HepG2 (cell line): Measurements from ENCODE around the gene CCDC74A. TPM values are rescaled to one million over a fixed set of nuclear protein-coding genes. Genes with fewer than 3 reads are reported as not detected.
A peak's percentile ranks its signal among the peaks of the same experiment; 100 is the strongest.

Experiments used
- EED ChIP-seq: sonication (generic); formaldehyde crosslinking; IDR thresholded peaks from 2 replicates; pipeline ENCODE4 v1.5.0; 2020; ENCODE audit warnings: mild to moderate bottlenecking, missing genetic modification reagents
- FOXA1 ChIP-seq, 2 experiments: fragments of 450-650 bp in 1 of 2; sonication (generic) in 1 of 2; formaldehyde crosslinking in 1 of 2; IDR thresholded peaks; 2 replicates each; pipeline versions ENCODE4 v1.4.0 to v1.6.1; 2016 to 2020; ENCODE audit warnings: missing genetic modification reagents in 1 of 2
- HMGA1 ChIP-seq: sonication (generic); formaldehyde crosslinking; conservative IDR thresholded peaks from 2 replicates; pipeline ENCODE4 v1.4.0; 2020; ENCODE audit warnings: missing genetic modification reagents
- HOXA3 ChIP-seq: sonication (generic); formaldehyde crosslinking; IDR thresholded peaks from 2 replicates; pipeline ENCODE4 v1.5.0; 2020; ENCODE audit warnings: missing genetic modification reagents
- HOXA7 ChIP-seq: sonication (generic); formaldehyde crosslinking; IDR thresholded peaks from 2 replicates; pipeline ENCODE4 v1.8.1; 2022; ENCODE audit warnings: mild to moderate bottlenecking, missing genetic modification reagents, moderate library complexity
- KAT2B ChIP-seq: fragments of 150-350 bp; IDR thresholded peaks from 2 replicates; pipeline ENCODE4 v1.6.1; 2014; ENCODE audit warnings: low read depth, low read length, borderline replicate concordance
- KAT7 ChIP-seq: IDR thresholded peaks from 2 replicates; pipeline ENCODE4 v1.6.1; 2018; ENCODE audit warnings: borderline replicate concordance, missing compliant biosample characterization
- MEF2D ChIP-seq: sonication (generic); formaldehyde crosslinking; IDR thresholded peaks from 2 replicates; pipeline ENCODE4 v1.5.1; 2020; ENCODE audit warnings: mild to moderate bottlenecking, missing genetic modification reagents
- NFYC ChIP-seq: IDR thresholded peaks from 2 replicates; pipeline ENCODE4 v1.6.1; 2016; ENCODE audit warnings: missing genetic modification reagents, missing compliant biosample characterization
- NONO ChIP-seq, 2 experiments: fragments of 450-650 bp in 1 of 2; sonication (generic) in 1 of 2; formaldehyde crosslinking in 1 of 2; IDR thresholded peaks in 1 of 2; conservative IDR thresholded peaks in 1 of 2; 2 replicates each; pipeline versions ENCODE4 v1.6.1 to v1.8.0; 2017 to 2022; ENCODE audit warnings: mild to moderate bottlenecking in 1 of 2, missing genetic modification reagents in 1 of 2, moderate library complexity in 1 of 2
- TBX3 ChIP-seq: fragments of 450-650 bp; IDR thresholded peaks from 2 replicates; pipeline ENCODE4 v1.6.1; 2017; ENCODE audit warnings: antibody characterized with exemption, mild to moderate bottlenecking, inconsistent platforms, borderline replicate concordance
- ZFP90 ChIP-seq: sonication (generic); formaldehyde crosslinking; IDR thresholded peaks from 2 replicates; pipeline ENCODE4 v1.8.0; 2022; ENCODE audit warnings: missing genetic modification reagents, mild to moderate bottlenecking, inconsistent platforms, borderline replicate concordance
- ZFY ChIP-seq: sonication (generic); formaldehyde crosslinking; IDR thresholded peaks from 2 replicates; pipeline ENCODE4 v1.4.0; 2020; ENCODE audit warnings: missing genetic modification reagents
- ZMAT3 ChIP-seq: sonication (generic); formaldehyde crosslinking; conservative IDR thresholded peaks from 2 replicates; pipeline ENCODE4 v1.7.0; 2021; ENCODE audit warnings: missing genetic modification reagents
- ZNF335 ChIP-seq: sonication (generic); formaldehyde crosslinking; IDR thresholded peaks from 2 replicates; pipeline ENCODE4 v1.4.0; 2020; ENCODE audit warnings: missing genetic modification reagents
- ZNF367 ChIP-seq: sonication (generic); formaldehyde crosslinking; IDR thresholded peaks from 2 replicates; pipeline ENCODE4 v1.4.0; 2020; ENCODE audit warnings: missing genetic modification reagents, borderline replicate concordance
- ZNF672 ChIP-seq: sonication (generic); formaldehyde crosslinking; IDR thresholded peaks from 2 replicates; pipeline ENCODE4 v1.8.1; 2022; ENCODE audit warnings: missing genetic modification reagents
- ZSCAN21 ChIP-seq: sonication (generic); formaldehyde crosslinking; IDR thresholded peaks from 2 replicates; pipeline ENCODE4 v1.8.0; 2022; ENCODE audit warnings: mild to moderate bottlenecking, missing genetic modification reagents, moderate library complexity, borderline replicate concordance
- polyA plus RNA-seq, 8 experiments: library from polyadenylated mRNA; depleted of rRNA in 3 of 8; stranded (reverse) in 7 of 8; unstranded in 1 of 8; fragments of >200 nt; fragmentation: Illumina TruSeq in 4 of 8; extraction: Trizol in 4 of 8; gene quantifications; 2 replicates each; pipeline versions ENCODE4 v1.2.1 to v1.2.3, GENCODE V29; 2011 to 2016; ENCODE audit warnings: low read depth in 4 of 8, missing spikeins in 1 of 8, mixed read lengths in 1 of 8; ENCODE audit not compliant: insufficient read depth in 1 of 8
- total RNA-seq, 5 experiments: library from RNA; depleted of rRNA; stranded (reverse); fragments of >200 nt; fragmentation: Illumina TruSeq; extraction: Trizol; gene quantifications; 2 replicates each; pipeline ENCODE4 v1.2.3, GENCODE V29; 2016; ENCODE audit warnings: low read depth in 1 of 5
- TF ChIP-seq, protein P1 (sequence below): sonication (generic); formaldehyde crosslinking; IDR thresholded peaks from 2 replicates; pipeline ENCODE4 v1.8.0; 2022; ENCODE audit warnings: missing genetic modification reagents, low read depth, mild to moderate bottlenecking, borderline replicate concordance
- TF ChIP-seq, protein P2 (sequence below): sonication (generic); formaldehyde crosslinking; IDR thresholded peaks from 2 replicates; pipeline ENCODE4 v1.4.0; 2020; ENCODE audit warnings: missing genetic modification reagents, low read depth, mild to moderate bottlenecking, borderline replicate concordance
- TF ChIP-seq, protein P3 (sequence below): sonication (generic); formaldehyde crosslinking; IDR thresholded peaks from 2 replicates; pipeline ENCODE4 v1.8.0; 2022; ENCODE audit warnings: missing genetic modification reagents, mild to moderate bottlenecking, inconsistent platforms, borderline replicate concordance
- TF ChIP-seq, protein P4 (sequence below): sonication (generic); formaldehyde crosslinking; IDR thresholded peaks from 2 replicates; pipeline ENCODE4 v1.8.1; 2023; ENCODE audit warnings: mild to moderate bottlenecking, moderate library complexity, missing genetic modification reagents
- TF ChIP-seq, protein P5 (sequence below): sonication (generic); formaldehyde crosslinking; IDR thresholded peaks from 2 replicates; pipeline ENCODE4 v1.8.0; 2022; ENCODE audit warnings: missing genetic modification reagents, mild to moderate bottlenecking, moderate library complexity, borderline replicate concordance

The CCDC74A gene
- total and polyA plus RNA-seq, 2 of the 13 experiments (the other 11 are each of a cell fraction or from before 2014, with no cell fraction given), result 0.15 to 0.17 TPM

DNA sequence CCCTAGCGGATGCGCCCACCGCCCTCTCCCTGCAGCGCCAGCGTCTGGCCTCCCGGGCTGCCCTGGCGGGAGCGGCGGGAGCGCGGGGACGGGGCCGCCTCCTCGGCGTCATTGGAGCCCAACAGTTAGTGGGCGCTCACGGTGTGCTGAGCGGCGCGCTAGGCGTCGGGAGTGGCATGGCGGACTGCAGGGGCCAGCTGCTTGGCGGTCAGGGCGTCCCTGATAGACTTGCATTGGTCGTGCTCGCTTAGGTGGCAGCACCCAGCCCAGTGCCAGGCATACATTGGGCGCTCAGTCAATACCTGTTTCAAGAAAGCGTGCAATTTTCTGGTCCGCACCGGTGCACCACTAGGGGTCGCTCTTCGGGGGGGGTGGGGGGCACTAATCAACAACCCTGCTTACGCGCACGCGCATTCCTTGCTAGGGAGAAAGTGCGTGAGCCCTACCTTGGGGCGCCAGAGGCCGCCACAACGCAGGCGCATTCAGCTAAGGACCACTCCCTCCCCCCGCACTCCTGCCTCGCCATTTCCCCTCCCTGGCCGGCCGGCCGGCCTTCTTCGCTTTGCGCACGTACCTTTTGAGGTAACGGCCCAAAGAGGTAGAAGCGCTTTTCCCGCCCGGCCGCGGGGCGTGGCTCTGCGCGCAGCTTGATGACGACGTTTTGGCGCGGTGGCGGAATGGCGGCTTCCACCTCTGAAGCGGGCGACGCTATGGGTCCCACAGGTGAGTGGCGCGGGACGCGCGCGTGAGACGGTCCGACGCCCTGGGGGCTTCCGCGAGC, 35.1 kb upstream of the CCDC74A start (continued):
- TF ChIP-seq, protein P1, sequence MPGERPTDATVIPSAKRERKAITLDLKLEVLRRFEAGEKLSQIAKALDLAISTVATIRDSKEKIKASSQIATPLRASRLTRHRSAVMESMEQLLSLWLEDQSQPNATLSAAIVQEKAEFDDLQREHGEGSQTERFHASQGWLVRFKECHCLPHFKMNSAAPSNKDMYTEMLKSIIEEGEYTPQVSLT (CRISPR knock-in tag), result no peak; the same call in 1 of the 2 replicates
- TF ChIP-seq, protein P2, sequence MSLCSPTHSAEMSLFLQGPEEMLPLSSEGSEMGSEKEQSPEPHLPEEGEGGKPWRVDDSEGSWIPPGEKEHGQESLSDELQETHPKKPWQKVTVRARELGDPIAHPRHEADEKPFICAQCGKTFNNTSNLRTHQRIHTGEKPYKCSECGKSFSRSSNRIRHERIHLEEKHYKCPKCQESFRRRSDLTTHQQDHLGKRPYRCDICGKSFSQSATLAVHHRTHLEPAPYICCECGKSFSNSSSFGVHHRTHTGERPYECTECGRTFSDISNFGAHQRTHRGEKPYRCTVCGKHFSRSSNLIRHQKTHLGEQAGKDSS (CRISPR knock-in tag), result peak; percentile 30; the same call in 1 of the 2 replicates
- TF ChIP-seq TBX3 (no peak), ZNF367 (CRISPR knock-in tag) (0 out of 2 replicates have a peak, but pooled peaks have one; percentile 23), FOXA1 (IDR thresholded peaks at IDR 0.05) (no peak), FOXA1 (CRISPR knock-in tag; IDR thresholded peaks at IDR 0.05) (peak; percentile 56), ZFP90 (CRISPR knock-in tag) (peak; percentile 63), HMGA1 (CRISPR knock-in tag) (no peak), KAT7 (CRISPR knock-in tag) (peak; percentile 57; the same call in 1 of the 2 replicates), HOXA7 (CRISPR knock-in tag) (no peak), ZMAT3 (CRISPR knock-in tag) (peak; percentile 66; the same call in 1 of the 2 replicates), HOXA3 (CRISPR knock-in tag) (peak; percentile 95), MEF2D (CRISPR knock-in tag) (peak; percentile 69; the same call in 1 of the 2 replicates), ZSCAN21 (CRISPR knock-in tag) (peak; percentile 38; the same call in 1 of the 2 replicates), ZNF672 (CRISPR knock-in tag) (no peak), NONO (IDR thresholded peaks at IDR 0.05) (no peak), NONO (CRISPR knock-in tag; conservative IDR thresholded peaks at IDR 0.05) (peak; percentile 87), ZFY (CRISPR knock-in tag) (peak; percentile 76), EED (CRISPR knock-in tag) (0 out of 2 replicates have a peak, but pooled peaks have one; percentile 38), ZNF335 (CRISPR knock-in tag) (peak; percentile 66; the same call in 1 of the 2 replicates), KAT2B (no peak), NFYC (CRISPR knock-in tag) (0 out of 2 replicates have a peak, but pooled peaks have one; percentile 21)
- TF ChIP-seq, protein P3, sequence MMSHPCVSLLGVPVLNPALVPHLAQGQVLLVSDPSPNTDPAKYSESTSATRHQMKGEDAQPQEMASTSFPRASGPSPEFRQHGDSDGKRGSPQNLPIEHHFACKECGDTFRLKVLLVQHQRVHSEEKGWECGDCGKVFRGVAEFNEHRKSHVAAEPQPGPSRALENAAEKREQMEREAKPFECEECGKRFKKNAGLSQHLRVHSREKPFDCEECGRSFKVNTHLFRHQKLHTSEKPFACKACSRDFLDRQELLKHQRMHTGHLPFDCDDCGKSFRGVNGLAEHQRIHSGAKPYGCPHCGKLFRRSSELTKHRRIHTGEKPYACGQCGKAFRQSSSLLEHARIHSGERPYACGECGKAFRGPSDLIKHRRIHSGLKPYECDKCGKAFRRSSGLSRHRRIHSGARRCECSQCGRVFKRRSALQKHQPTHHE, result peak; percentile 64; the same call in 1 of the 2 replicates
- TF ChIP-seq, protein P4, sequence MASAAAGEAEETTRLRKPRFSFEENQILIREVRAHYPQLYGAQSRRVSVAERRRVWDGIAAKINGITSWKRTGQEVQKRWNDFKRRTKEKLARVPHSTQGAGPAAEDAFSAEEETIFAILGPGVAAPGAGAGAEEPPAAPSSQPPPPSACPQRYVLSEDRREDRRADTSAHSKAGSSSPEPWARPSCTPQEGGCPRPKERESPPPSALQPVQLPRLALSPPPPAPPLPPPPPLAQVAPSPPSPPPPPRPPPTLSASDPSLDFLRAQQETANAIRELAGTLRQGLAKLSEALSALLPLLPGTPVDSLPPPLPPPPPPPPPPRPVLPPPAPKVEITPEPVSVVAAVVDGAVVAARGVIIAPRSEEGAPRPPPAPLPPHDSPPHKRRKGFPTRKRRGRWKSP, result peak; percentile 85
- TF ChIP-seq, protein P5, sequence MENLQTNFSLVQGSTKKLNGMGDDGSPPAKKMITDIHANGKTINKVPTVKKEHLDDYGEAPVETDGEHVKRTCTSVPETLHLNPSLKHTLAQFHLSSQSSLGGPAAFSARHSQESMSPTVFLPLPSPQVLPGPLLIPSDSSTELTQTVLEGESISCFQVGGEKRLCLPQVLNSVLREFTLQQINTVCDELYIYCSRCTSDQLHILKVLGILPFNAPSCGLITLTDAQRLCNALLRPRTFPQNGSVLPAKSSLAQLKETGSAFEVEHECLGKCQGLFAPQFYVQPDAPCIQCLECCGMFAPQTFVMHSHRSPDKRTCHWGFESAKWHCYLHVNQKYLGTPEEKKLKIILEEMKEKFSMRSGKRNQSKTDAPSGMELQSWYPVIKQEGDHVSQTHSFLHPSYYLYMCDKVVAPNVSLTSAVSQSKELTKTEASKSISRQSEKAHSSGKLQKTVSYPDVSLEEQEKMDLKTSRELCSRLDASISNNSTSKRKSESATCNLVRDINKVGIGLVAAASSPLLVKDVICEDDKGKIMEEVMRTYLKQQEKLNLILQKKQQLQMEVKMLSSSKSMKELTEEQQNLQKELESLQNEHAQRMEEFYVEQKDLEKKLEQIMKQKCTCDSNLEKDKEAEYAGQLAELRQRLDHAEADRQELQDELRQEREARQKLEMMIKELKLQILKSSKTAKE, result no peak
